Stimulated activated CD8-positive, alpha-beta memory T cell treated with anti-CD3 and anti-CD28 coated beads, Interleukin-7, amount 100 ng/mL, for 48 hours (primary cell): Measurements from ENCODE around the gene HRH4.

Experiments used
- DNase-seq, 2 donors: peaks; one replicate each; pipeline ENCODE4 v3.0.0-alpha.2; 2020; ENCODE audit warnings: low read depth in 1 of 2; ENCODE audit errors: extremely low read depth in 1 of 2

HRH4 gene, protein sequence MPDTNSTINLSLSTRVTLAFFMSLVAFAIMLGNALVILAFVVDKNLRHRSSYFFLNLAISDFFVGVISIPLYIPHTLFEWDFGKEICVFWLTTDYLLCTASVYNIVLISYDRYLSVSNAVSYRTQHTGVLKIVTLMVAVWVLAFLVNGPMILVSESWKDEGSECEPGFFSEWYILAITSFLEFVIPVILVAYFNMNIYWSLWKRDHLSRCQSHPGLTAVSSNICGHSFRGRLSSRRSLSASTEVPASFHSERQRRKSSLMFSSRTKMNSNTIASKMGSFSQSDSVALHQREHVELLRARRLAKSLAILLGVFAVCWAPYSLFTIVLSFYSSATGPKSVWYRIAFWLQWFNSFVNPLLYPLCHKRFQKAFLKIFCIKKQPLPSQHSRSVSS

DNA sequence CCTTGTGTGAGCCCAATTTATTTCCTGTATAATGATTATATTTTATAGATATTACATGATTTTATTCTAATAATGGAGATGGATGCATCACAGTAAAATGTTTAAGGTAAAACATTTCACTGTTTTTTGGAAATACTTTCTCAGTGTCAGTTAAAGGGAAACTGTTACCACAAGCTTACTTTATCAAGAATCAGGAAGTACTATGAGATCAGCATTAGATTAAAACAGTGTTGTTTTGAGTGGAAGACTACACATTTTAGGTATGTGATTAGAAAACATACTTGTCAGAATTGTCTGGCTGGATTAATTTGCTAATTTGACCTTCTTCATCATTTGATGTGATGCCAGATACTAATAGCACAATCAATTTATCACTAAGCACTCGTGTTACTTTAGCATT is at the start of gene HRH4:
HRH4 (plus strand) TSS at position 250 of the 400 bp plus-strand sequence; CDS start at position 342, 92 bp downstream.
- no peak for DNase-seq

DNA sequence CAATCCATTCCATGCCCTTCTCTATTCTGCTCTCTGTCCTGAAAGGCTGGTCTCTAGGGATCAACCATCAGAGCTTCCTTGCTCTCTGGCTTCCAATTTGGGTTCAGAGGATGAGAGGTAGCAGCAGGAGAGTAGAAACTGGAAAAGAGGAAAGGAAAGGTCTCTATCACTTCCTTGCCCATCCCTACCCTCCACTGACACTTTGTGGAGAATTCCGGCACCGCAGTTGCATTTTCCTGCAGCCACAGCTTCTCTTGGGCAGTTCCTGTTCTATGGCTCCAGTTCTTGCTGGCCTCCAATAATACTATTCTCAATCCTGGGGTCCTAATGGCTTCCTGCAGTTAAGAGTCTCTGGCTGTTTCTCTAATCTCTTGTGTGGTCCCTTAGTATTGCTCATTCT is 47.3 kb upstream of the HRH4 start:
- DNase-seq = no peak

DNA sequence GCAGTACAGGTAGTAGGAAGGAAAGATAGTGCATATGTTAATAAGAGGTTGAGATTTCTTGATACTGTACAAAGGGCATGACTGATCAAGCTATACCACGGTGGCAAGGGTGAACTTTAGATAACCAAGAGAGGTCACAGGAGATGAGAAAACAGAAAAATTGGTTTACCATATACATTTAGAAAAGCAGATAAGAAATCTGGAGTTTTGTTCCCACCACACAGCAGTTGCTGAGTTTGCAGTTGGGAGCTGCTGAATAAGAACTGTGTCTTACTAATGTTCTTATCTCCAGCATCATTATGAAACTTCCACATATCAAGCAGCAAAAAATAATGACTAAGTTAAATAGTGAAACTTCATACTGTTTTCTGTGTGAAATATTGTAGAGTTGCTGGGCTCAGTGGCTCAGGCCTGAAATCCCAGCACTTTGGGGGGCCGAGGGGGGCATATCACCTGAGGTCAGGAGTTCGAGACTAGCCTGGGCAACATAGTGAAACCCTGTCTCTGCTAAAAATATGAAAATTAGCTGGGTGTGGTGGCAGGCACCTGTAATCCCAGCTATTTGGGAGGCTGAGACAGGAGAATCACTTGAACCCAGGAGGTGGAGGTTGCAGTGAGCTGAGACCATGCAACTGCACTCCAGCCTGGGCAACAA is 46.0 kb upstream of the HRH4 start:
- DNase-seq = peak in 1 of 2 donors; percentile 45

DNA sequence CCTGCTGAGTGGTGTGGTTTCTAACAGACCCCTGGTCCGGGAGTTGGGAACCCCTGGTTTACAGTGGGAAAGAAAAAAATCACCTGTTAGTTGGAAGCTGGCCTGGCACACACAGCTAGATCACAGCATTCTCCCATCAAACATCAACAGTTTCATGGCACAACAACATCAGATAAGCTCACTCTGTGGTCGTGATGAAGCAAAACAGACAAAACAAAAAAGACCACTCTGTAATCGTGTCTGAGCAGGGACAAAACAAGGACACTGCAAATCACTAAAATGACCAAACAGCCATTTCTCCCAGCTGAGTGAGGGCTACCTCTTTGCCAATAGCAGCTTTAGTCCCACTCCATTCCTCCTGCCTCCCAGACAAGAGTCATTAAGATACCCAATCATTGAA is 43.0 kb upstream of the HRH4 start:
- DNase-seq = no peak

DNA sequence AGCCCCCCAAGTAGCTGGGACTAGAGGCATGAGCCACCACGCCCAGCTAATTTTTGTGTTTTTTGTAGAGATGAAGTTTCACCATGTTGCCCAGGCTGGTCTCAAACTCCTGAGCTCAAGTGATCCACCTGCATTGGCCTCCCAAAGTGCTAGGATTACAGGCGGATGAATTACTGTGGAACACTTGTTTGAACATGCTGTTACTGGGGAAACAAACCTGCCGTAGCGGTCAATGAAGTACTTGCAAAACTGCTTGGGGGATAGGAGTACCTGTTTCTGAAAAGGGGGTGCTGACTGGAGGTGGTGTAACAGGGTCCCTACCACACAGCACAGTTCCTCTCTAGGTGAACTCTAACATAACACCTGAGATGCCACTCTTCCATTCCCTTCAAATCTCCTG is 39.9 kb upstream of the HRH4 start:
- DNase-seq = no peak

DNA sequence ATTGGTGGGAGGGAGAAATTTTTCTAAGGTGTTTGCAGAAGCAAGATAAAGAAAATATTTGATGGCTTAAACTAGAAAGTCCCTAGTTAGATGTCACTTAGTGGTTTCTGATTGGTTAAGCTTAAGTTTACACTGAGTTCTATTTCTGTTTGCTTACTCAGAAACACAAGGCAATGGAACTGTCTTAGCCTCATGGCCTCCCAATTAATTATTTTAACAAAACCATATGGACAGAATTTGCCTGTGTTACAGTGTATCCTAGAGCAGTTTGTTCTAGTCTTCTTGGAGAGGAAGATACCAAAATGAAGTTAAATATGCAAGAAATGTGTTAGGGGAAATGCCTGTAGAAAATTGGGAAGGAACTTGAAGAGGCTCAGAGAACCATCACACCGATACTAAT is 38.6 kb upstream of the HRH4 start:
- no peak for DNase-seq

DNA sequence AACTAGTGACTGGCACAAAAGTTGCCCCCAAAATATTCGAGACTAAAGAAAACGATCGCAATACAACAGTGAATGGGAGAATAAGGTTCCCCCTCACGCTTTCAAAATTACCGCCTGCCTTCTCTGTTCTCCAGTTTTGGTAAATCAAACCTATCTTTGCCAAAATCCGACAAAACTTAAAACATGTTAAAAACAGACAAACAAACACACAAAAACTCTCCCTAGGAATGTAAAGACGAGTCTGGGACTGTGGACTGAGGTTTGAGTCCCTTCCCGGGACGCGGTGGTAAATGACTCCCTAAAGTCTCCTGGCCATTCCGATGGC is 34.4 kb upstream of the HRH4 start:
- DNase-seq = no peak

DNA sequence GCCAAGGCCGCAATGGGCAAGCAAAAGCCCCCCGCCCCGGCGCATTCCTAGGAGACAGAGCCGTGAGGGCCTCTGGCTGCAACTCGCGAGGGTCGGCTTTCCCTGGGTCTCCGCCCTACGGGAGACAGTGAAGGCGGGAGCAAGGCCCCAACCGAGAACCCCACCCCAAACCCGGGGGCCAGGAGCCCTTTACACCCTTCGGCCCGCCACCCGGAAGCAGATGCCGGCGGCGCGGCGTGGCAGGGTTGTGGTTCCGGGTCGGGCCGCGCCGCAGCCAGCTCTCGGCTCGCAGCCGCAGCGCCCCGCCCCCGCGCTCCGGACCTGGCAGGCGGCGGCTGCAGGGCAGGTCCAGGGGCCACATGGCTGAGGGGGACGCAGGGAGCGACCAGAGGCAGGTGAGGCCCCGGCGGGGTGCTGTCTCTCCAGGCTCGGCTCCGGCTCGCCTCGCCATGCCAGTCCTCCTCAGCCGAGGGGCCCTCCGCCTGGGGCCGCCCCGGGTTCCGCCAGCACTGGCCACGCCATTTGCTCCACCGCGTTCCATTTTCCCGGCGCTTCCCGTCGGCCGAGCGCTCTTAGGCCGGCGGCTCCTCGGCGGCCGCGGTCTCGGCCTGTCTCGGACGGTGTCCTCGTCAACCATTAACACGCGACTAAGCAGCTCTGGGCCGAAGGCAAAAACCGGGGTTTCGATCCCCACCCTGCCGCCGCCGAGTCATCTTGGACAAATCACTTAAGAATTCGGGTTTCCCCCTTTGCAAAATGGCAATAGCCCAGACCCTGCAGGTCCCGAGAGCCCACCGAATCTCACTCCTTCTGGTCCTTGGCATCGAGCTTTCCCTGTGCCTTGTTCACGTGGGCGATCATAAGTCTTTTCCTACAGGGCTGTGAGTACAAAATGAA is 33.8 kb upstream of the HRH4 start, which contains the start of gene IMPACT:
IMPACT (plus strand) TSS at position 273 of the 897 bp plus-strand sequence; CDS start at position 360, 87 bp downstream.
- DNase-seq = peak; percentile 52 to 53

DNA sequence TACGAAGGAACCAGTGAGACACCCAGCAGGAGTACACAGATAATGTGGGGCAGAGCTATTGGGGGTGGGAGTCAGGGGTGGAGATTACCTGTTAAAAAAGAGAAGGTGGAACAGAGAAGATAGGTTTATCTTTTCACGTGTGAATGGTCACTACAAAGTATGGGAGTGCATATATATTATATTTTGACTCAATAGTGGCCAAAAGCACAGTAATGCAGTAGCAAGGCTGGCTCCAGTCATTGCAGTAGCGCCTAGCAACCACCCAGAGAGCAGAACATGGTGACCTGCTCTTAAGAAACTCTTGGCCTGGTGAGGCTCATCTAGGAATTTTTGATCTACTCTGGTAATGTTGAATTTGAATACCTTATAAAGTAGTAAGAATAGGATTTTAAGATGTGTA is 33.0 kb upstream of the HRH4 start:
- no peak for DNase-seq

DNA sequence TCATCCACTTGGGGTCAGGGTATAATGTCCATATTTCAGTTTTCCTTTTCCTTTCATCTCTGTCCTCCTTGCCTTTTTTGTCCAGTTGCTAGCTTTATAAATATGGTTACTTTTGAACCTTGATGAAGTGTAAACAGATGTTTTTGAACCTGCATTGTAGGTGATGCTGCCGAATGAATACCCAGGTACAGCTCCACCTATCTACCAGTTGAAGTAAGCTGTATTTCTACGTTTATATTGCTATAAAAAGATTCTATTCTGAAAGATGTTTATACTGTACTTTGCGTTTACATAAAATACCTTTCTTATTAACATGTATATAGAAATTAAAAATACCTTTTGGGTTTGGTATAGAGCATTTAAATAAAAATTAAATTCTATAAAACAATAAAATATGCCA is 31.7 kb upstream of the HRH4 start:
- no peak for DNase-seq

DNA sequence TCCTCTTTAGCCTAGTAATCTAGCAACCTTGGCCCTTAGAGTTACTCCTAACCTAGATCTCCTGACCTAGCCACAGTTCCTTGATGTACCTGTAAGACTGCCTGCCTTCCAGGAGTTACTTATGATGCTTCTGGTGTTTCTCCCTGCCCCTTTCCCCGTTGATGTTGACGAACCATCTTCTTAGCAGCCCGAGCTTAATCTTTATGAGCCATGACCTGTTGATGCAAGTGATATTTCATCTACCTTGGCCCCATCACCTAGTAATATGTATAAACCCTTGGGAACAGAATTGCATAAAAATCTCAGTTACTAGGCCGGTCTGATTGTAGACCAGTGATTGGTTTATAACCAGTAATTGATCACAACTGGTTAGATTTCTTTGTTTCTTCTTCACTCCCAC is 31.2 kb upstream of the HRH4 start:
- DNase-seq = no peak

DNA sequence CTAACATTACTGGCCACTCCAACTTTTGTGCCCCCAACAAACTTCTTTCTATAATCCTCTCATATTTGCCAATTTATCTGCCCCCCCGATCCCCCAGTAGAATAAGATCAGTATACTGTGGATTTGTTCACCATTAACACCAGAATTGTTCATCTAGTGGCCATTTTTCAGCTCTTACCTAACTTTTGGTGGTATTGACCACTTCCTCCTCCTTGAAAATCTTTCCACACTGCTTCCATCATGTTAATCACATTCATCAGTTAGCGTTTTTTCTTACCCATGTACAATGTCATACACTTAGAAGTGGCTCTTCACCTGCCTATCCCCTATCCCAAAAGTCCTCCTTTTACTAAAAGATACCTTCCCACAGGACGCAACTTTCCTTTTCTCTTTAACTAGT is 27.8 kb upstream of the HRH4 start:
- no peak for DNase-seq

DNA sequence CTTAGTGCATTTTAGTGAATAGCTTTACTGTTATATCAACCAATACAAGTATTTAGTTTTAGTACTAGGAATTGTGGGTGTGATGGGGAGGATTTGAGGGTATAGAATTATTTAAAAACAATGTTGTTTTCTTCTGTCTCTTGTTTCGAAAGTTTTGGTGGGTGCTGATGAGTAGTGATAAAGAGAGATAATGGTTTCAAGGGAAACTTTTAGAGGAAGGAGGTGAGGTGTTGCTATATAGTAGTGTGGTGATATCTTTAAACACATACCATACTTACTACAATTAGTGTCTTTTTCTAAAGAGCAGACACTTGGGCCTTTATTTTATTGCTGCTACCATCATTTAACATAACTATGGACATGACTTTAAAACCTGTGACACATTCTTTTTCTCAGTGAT is 23.5 kb upstream of the HRH4 start:
- DNase-seq = no peak

DNA sequence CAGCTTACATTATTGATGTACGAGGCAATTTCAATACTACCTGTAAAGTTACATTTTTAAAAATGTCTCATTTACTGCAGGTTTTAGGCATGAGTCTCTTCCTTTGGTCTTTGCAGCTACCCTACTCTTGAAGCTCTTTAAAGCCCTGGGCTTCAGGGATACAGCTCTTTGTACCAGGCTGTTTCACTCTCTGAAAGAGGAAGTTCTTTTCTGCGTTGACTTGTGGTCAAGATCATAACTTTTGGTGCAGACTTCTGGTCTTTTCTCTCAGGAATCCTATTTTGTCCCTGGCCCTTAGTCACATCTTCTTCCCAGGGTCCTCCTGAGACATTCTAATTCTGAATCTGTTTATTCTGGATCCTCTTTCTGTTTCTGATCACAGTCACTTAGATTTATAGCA is 16.6 kb upstream of the HRH4 start:
- no peak for DNase-seq

DNA sequence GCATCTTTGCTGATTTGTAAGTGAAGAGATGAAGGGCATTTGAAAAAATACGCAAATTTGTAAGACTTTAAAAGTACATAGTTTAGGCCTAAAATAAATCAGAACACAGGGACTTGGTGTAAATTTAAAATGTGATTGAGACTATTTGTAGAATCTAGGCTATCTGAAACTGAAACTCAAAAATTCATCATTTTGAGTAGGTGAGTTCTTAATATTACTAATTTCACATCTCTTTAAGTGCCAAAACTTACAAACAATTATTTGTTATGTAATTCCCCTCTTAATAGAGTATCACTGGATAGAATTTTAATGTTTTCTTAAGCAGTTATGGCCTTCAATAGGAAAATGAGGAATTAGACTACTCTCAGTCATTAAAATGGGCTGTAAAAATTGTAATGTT is 14.0 kb upstream of the HRH4 start:
- no peak for DNase-seq

DNA sequence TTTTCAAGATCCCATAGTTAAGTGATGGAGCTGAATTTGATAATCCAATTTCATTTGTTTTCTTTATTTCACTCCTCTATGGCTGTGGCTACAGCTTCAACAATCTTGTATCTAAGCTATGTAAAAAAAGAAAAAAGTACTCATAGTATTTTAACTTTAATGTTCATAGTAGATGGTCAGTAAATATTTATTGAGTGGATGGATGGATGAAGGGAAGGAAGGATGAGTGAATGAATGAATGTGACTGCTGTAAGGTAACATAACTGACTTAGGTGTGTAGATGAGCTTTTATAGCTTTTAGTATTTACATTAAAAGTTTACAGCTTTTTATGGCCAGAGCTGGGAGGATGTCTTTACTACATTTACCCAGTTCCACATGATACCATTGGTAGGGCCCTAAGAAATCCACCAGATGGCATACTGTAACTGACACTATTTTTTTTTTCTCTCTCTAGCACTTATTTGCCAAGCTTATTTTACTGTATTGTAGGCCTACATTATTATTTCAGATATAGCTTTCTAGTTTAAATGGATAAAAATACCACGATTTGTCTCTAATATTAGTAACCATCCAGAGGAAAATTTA is 13.4 kb upstream of the HRH4 start:
- no peak for DNase-seq

DNA sequence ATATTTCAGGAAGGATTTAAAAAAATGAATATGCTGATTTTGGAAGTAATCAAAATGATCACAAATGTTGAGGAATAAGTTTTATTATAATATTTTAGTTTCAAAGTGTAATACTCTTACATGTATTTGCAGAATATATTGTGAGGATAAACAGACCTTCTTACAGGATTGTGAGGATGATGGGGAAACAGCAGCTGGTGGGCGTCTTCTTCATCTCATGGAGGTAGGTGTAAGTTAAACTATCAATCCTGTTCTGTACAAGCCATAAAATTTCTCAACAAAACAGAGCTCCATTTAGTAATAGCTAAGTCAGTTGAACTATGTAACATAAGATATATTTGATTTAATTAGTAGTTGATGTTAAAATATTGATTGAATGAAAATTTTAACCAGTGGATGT is 12.5 kb upstream of the HRH4 start:
- DNase-seq = no peak

DNA sequence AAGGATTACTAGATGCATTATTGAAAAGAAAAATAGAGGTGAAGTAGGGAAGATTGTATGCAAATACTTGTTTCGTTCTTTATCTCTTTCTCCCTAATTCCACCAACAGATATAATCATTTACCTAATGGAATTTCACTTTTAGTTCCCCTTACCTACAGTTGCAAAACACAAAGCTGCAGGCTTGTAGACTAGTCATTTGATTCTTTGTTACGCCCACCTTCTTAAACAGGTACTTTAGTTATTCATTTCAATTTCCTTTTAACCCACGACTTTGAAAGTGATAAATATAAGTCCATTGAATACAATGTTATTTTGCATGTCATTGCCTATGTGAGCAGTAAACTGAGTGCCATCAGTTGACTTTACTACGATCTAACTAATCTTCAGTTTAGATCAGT is 3.9 kb upstream of the HRH4 start:
- DNase-seq = no peak

DNA sequence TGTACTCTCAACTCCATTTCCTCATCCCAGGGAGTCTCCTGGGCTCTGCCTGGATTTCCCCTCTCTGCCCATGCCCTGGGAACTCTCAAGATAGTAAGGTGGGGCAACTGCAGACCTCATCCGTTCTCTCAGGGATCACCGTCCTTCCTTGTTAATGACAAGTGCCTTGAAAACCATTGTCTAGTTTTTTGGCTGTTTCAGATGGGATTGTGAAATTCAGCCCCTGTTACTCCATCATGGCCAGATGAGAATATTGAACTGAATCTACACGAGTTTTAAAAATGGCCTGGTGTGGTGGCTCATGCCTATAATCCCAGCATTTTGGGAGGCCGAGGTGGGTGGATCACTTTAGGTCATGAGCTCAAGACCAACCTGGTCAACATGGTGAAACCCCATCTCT is 665 bp upstream of the HRH4 start:
- DNase-seq = no peak

DNA sequence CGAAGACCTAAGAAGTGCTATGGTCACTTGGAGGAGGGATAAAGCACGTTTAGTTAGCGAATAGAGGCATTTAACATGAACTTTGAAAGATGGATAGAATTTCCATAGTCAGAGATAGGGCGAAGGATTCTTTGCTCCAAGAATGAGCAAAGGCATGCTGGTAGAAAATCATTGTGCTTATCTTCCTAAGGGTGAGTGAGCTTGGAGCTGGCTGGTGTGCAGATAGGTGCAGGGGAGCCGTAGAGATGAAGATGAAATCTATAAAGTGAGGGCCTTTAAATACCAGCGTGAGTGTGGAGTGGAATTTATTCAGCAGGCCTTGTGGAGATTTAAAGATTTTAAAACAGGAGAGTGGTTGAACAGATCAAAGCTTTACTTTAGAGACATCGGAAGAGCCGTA is 1.6 kb downstream of the HRH4 start:
- no peak for DNase-seq
